HG03432 (cell line): Measurements from ENCODE around the gene PARVB.

ENCODE experiments used
- ATAC-seq: cut with Tn5 transposase; IDR thresholded peaks from one replicate; pipeline ENCODE4 v1.9.1; 2021; ENCODE audit warnings: mild to moderate bottlenecking, moderate library complexity; ENCODE audit not compliant: unreplicated experiment

Gene PARVB, protein sequence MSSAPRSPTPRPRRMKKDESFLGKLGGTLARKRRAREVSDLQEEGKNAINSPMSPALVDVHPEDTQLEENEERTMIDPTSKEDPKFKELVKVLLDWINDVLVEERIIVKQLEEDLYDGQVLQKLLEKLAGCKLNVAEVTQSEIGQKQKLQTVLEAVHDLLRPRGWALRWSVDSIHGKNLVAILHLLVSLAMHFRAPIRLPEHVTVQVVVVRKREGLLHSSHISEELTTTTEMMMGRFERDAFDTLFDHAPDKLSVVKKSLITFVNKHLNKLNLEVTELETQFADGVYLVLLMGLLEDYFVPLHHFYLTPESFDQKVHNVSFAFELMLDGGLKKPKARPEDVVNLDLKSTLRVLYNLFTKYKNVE

DNA sequence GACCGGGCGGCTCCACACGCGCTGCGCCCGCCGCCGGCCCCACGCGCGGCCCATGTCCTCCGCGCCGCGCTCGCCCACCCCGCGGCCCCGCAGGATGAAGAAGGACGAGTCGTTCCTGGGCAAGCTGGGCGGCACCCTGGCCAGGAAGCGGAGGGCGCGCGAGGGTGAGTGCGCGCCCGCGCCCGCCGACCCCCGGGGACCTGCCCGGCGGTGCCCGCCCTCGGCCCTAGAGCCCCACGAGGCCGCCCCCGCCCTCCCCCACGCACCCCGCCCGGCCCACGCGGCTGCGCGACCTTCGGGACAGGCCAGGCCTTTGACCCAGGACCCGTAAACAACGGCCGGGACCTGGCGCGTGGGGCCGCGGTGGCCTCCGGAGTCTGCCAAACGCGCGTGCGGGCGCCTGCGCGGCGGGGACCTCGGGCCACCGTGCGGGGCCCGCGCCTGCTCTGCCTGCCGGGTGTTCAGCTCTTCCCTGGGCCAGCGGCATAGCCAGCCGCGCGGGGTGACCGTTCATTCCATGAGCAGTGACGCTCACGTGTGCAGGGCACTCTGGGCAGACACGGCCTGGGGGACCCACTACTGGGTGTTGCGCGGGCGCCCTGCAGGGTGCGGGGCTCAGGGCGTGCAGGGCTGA, at the start of gene PARVB:
TSS of gene PARVB (plus strand) at position 15 of the 634 bp plus-strand sequence. CDS start at position 53, 38 bp downstream.
- ATAC-seq, result peak; percentile 9

DNA sequence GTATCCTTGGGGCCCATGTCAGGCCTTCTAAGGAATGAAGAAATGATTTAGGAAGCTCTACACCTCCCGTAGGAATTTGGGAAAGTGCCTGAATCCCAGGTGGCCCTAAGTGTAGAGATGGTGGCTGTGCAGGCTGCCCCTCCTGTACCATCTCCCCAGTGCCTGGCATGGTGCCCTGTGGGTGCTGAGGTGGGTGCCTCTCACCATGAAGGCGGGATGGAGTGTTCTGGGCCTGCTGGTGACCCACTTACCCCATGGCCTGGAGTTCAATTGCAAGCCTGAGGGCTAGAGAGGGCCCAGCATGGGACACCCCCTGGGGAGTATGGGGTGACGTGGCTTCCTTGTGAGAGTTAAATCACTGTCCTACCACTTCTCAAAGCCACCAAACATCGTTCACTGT, 49.1 kb upstream of the PARVB start:
- ATAC-seq, result no peak

DNA sequence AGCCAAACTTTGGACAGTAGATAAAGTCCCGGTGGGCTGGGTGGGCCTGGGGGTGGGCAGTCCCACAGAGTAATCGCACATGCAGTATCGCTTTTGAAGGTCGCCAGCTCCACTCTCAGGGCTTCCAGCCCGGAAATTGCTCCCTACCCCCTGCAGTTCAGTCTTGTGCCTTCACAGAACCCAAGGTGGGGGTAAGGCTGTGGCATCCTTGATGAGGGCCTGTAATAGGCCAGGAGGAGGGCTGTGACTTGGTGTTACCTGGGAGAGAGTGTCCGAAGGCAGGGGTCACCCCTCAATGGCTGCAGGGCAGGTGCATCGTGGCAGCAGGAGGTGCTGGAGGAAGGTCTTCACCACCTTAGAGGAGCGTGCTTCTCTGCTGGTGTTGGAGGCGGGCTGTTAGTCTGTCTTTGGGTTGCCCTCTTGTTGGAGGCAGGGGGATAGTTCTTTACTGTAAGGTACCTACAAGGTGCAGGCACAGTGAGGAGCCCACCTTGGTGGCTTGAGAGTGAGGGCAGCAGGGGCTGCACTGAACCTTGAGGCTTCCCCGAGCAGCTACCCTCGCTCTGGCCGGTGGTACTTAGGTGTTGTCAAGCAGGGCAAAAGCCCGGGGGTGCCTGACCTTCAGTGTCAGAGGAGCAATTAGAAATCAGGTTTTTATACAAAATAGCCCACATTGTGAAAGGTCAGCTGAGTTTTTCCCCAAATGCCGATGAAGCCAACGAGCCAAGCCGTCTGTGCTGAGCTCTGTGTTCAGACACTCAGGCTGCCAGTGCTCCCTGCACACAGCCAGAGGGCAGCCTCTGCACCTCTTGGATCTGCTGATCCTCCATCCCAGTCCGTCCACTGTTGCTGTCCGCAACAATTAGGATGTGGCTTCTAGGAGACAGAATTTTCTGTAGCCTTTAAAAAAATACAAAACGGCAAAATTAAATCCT, 47.0 kb upstream of the PARVB start:
- no peak for ATAC-seq

DNA sequence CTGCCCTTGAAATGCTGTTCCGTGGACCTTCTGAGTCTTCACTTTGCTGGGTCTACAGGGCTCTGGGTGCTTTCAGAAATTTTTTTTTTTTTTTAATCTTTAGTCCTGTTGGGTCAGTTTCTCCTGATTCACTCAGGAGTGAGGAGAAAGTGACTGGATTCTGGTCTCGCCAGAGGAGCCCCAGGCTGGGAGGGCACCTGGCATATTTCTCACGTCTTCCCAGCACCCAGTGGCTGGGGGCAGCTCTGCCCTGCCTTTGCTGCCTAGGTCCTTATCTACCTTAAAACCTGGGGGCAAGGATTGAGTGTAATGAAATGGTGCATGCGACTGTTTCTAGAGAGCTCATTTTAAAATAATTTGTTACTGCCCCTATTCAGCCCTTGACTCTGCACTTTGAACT, 45.5 kb upstream of the PARVB start:
- no peak for ATAC-seq

DNA sequence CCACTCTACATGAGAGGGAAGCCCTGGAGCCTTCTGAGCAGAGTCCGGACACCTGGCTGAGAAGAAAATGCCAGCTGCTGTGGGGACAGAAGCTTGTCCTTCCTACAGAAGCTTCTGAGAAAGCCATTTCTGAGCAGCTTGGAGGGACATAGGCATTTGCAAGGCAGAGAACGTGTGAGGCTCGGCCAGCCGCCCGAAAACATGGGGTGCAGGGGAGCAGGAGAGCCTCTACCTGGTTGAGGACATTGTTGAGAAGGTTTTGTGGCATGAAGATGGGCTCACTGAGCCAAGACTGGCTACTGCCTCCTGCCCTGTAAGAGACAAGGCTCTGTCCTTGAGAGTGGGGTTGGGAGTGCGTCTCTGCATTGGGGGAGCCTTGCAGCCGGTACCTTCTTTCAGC, 43.5 kb upstream of the PARVB start:
- ATAC-seq, result no peak

DNA sequence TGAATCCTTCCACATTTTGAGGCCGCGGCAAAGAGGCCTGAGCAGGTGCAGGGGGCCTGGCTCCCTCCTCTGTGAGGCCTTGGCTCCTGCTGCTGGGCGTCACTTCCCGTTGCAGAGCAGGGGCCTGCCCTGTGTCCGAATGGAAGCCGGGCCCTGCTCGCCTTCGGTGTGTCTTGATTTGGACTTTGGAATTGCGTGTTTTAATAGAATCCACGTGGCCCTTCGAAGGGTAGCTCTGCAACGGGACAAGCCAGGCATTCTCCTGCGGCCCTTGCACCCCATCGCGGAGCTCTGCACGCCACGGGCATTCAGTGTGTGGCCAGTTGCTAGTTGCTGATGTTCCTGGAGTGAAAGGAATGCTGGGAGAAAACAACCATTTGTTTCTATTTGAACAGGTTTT, 43.1 kb upstream of the PARVB start:
- no peak for ATAC-seq

DNA sequence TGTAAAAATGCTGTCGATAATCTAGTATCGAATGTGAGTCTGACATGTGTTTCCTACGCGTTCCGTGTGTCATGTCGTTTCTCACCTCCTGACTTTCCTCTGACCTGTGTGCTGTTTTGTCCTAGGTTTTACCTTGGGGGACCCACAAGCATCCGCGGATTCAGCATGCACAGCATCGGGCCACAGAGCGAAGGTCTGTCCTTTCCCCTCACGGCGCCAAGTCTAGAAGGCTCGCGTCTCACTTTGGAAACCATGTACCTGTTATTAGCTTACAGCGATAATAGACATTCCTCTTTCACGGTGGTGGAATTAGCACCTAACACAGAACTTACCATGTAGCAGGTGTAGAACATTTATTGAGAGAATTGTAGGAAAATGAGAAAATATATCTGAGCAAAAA, 40.3 kb upstream of the PARVB start:
- ATAC-seq, result no peak

DNA sequence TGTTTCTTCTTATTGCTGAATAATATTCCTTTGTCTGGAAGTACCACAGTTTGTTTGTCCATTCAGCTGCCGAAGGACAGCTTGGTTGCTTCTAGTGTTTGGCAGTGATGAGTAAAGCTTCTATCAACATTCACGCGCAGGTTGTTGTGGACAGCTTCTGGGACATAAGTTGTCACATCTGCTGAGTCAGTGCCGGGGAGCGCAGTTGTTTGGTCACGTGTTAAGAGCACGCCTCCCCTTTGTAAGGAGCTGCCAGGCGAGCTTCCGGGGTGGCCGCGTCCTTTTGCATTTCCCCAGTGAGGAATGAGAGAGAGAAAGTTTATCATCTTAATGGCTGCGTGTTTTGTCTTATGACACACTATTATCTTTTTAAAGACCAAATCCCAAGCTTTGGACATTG, 38.6 kb upstream of the PARVB start:
- no peak for ATAC-seq

DNA sequence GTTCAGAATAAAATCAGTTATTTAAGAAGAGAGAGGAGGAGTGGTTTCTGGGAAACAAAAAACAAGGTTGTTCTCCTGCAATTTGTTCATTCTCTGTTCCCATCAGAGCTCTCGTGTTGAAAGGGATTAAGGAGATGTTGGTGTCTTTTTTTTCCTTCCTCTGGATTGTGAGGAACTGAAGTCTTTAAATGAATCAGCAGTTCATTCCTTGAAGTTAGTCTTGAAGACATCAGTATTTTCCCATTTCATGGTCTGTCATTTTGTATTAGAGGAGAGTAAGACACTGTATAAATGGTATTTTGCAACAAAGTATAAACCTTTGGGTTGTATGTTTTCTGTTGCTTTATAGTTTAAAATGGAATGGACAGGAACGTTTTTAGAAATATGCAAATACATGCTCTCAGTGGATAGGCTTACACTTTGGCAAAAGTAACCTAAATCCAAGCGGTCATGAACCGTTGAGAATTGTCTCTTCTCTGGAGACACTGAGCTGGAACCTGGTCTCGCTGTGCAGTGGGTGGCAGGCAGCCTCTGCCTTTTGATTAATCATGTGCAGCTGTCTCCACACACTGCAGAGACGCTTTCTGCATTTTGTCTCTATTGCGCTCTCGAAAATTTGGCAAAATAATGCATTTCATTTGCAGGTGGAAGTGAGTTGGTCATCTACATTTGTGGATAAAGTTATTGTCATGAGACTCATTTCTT, 35.8 kb upstream of the PARVB start:
- no peak for ATAC-seq

DNA sequence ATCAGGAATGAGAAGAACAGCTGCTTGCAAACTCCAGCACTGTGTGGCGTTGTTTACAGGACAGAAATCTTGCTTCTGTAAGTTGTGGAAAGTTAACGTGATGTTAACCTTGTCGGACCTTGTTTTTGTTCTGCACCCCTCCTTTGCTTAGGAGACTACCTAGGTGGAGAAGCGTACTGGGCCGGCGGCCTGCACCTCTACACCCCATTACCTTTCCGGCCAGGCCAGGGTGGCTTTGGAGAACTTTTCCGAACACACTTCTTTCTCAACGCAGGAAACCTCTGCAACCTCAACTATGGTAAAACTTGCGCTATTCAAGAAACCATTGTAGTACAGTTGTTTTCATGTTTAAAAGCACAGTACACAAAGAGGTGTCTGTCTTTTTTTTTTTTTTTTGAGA, 35.1 kb upstream of the PARVB start:
- ATAC-seq, result no peak

DNA sequence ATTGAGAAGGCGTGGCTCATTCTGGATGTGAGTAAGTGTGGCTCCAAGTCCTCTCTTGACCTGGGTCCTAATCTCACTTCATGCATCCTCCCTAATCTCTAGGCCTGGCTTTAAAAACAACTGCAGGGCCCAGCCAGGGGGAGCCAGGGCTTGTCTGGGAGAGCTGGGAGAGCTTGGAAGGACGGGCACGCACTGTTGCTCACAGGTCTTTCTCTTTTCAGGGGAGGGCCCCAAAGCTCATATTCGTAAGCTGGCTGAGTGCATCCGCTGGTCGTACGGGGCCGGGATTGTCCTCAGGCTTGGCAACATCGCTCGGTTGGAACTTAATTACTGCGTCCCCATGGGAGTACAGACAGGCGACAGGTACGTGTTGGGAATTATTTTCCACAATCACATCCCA, 34.1 kb upstream of the PARVB start:
- no peak for ATAC-seq

DNA sequence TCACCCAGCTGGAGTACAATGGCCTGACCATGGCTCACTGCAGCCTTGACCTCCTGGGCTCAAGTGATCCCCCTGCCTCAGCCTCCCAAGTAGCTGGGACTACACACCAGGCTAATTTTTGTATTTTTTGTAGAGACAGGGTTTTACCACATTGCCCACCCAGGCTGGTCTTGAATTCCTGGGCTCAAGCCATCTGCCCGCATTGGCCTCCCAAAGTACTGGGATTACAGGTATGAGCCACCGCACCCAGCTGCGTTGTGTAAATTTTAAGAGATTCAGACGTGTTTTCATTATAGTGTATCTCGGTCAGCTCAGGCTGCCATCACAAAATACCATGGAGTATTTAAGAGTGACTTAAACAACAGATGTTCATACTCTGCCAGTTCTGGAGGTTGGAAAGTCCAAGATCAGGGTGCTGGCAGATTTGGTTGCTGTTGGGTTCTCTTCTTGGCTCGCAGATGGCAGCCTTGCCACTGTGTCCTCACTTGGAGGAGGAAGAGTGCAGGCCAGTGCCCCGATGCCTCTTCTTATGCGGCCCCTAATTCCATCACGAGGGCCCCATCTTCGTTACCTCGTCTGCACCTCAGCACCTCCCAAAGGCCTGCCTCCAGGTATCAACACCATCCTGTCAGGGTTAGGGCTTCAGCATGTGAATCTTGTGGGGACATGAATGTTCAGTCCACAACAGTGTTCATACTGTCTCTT, 32.6 kb upstream of the PARVB start:
- no peak for ATAC-seq

DNA sequence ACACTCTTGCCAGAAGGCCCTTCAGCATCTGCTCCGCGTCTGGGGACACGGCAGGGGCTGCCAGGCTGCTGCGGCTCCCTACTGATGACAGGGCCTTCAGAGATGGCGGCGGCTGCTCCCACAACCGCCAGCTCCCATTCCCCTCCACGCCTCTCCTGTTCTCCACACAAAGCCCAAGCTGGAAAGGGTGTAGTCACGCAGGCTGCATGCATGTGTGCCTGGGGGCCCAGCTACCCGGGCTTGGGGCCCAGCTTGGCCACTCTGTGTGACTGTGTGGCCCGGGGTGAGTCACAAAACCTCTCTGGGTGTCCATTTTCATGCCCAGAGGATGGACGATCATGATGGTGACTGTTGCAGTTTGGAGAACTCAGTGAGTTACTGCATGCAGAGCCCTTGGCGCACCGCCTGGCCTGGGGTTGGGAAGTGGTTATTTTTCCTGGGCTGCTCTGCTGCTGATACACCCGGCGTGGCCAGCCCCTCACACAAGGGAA, 31.7 kb upstream of the PARVB start:
- ATAC-seq, result no peak

DNA sequence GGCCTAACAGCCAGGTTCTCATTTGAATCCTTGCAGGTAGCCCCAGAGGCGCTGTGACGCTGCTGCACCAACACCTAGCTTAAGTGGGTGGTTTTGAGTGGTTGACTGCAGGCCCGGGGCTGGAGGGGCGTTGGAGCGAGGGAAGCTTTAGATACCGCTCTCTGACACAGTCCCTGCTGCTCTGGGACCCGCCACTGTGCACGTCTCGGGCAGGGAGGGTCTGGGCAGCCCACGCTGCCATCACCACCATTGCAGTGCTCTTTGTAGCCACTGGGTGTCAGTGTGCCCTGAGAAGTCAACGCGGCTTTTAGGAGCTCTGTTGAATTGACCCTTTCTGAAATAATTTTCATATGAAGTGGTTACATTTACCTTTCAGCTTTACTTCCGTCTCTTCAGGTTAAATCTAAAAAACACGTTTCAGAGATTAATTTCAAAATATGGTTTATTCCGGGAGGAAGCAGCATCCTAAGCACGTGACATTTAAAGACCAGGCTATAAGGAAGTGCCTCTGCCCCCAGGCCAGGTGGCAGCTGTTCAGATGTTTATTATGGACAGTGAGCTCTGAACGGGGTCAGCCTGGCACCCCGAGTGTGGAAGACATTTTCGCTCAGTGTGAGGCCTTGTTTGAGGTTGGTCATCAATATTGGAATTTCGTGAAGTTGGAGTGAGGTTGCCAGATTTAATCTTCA, 30.9 kb upstream of the PARVB start:
- ATAC-seq, result no peak

DNA sequence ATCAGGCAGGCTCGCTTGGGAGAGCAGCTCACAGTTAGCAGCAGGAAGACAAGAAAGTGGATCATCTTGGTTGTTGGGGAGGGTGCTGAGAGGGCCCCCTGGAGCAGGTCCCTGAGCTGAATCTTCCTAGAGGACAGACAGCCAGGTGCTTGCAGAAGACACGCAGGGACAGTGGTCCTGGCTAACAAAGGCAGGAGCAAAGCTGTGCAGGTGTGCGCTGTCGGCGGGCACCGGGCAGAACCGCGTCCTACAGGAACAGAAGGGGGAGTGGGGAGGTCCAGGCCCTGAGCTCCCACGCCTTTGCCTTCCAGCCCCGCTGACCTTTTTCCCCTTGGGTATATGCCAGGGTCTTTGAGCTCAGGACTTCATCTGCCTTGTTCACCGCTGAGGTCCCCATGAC, 30.1 kb upstream of the PARVB start:
- no peak for ATAC-seq

DNA sequence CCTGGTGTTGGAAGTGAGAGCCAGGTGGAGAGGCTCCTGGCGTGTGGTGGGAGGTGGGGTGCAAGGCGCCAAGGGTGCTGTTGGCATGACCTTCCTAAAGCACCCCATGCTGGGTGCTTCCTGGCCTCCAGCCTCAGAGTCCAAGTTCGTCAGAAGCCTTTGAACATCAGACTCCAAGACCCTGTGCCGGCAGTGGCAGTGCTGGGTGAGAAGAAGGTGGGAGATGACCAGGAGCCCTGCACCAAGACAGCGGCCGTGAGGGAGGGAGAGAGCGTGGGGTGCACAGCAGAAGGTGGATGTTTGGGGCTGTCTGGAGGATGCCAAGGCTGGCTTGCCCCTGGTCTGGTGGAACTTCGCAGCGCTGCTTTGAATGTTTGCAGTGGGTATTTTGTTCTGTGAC, 29.7 kb upstream of the PARVB start:
- ATAC-seq, result no peak

DNA sequence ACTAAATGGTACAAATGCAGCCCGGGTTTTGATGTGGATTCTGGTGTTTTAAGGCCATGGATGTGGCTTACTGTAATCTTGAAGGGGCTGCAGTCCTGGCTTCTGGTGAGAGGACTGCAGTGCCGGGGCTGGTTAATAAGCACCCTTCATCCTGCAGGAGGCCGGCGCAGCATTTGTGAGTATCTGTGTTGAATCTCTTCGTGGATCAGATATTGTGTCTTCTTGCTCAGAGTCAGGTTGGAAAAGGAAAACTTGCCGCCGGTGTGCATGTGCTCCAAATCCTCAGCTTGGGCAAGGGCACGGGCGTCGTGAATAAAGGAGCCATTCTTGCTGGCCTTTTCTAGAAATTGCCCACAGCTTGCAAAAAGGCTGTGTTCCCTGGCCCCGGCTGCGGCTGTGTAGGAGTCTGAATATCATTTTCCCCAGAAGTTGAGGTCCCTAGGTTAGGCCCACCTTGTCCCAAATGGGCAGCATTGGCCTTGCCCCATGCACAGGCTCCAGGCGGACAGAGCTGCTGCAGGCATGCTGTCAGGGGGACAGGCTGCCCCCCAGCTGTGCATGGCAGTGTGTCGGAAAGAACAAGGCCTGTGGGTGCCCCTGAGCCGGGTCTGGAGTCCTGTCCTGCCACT, 28.9 kb upstream of the PARVB start:
- no peak for ATAC-seq

DNA sequence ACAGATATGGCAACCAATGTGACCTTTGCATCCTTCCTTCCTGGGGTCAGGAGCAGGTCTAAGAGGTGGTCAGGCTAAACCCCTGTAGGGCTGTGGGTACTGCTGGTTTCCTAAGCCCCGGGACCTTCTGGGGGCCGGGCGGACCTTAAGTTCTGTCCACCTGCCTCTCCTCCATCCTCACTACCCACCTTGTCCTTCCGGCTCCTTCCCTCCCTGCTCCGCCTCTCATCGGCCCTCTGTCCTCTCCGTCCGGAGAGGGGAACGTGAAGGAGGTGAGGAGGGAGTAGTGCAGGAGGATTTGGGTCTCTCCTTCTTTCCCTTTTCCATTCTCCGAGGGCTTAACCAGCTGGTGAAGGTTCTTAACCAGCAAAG, 28.3 kb upstream of the PARVB start:
- peak; percentile 25 for ATAC-seq
